ENCODE results near the gene SEMA6C.

The SEMA6C gene

DNA sequence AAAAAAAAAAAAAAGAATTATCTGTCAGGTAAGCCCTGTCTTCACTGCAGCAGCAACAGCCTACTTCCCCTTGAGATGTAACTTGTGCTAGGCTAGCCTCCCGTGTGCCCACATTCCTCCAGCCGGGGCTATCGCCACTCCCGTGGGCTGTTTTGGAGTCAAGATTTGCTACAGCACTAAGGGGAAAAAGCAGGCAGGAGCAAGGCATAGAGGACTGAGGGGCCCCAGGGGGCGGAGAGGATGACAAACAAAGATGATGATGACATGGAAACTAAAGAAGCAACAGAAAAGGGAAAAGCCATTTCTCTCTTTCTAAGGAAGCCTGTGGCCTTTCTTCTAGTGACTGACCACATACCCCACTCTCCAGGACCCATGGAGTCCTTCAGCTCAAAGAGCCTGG is 11.9 kb upstream of the SEMA6C start:
- peak; percentile 59 for DNase-seq (ENCODE audit: low read depth)

DNA sequence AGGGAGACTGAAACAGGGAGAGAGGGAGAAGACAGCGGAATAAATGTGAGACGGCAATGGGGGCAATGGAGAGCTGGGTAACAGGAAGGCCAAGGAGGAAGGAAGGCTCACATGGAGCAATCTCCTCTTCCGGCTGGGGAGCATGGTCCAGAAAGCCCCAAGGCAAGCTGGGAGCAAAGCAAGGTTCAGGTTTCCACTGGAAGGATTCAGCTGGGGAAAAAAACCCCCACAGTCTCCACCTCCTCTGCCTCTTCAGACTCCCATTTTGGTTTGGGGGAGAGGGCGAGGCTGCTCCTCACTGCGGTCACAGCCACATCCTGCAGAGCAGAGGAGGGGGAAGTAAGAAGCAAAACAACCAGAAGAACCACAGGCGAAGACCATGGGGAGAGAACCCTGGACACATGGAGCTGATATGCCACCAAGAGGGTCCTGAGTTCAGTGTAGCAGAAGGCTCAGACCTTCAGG is 10.7 kb upstream of the SEMA6C start:
- peak; percentile 60 for DNase-seq (ENCODE audit: low read depth)

DNA sequence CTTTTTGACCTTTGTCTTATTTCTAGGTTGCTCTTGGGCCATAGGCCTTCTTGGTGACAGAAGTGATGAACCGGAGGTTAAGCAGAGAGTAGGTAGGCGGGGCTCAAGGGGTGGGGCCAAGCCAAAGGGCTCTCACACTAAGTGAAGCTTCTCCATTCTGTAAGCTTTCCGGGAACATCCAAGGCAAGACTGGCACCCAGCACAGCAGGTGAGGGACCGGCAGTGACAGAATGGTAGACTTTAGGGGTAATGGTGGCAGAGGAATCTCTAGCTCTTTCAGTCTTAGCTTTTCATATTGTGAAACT is 10.0 kb upstream of the SEMA6C start, which contains the start of gene TNFAIP8L2:
TSS of gene TNFAIP8L2 (plus strand) at position 135 of the 305 bp plus-strand sequence. CDS start 2,049 bp downstream, outside the sequence.
- DNase-seq (ENCODE audit: low read depth) = peak; percentile 72

DNA sequence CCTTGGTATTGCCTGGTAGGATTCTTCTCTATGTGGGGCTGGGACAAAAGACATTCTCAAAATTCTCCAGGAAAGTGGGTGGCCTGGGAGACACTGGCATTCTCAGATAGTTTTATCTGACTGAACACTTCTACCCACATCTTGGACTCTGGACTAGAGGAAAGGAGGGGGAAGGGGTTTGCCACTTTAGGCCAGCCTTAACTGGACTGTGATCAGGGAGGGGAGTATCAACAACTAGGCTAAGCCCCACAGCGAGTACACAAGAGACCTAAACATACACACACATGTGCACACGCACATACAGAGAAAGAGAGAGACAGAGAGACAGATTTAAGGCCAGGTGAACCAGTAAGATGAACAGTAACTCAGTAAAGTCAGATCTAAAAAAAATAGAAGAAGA is 1.2 kb upstream of the SEMA6C start:
- no peak for DNase-seq (ENCODE audit: low read depth)

DNA sequence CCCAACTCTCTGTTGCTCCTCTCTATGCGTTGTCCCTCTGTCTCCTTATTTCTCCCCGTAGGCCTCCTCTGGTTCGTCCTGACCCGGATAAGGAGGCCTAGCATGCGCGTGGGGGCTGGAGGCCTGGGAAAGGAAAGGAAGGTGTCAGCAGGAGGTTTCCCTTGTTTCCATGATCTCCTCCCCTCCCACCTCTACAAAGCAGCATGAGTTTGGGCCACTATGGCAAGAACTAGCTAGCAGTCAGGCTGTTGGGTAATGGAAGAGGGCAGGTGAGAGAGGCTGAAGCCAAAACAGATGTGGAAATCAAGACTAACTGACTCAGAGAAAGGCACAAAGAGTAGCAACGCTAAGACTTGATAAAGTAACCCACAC is 687 bp upstream of the SEMA6C start:
- no peak for DNase-seq (ENCODE audit: low read depth)

DNA sequence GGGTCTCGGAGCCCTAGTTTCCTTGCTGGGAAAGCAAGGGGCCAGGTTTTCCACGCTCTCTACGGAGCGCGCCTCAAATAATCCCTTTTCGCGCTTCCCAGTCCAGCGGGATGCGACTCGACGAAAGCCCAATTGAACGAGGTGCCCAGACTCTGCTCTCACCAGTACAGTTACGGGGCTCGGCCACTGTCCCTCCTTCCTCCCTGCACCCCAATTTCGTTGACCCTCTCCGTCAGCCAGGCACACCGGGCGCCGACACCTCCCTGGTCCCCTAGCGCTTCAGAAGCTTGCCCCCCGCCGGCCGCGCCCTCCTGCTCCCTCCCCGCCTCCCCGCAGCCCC is 389 bp downstream of the SEMA6C start:
- no peak for DNase-seq (ENCODE audit: low read depth)

DNA sequence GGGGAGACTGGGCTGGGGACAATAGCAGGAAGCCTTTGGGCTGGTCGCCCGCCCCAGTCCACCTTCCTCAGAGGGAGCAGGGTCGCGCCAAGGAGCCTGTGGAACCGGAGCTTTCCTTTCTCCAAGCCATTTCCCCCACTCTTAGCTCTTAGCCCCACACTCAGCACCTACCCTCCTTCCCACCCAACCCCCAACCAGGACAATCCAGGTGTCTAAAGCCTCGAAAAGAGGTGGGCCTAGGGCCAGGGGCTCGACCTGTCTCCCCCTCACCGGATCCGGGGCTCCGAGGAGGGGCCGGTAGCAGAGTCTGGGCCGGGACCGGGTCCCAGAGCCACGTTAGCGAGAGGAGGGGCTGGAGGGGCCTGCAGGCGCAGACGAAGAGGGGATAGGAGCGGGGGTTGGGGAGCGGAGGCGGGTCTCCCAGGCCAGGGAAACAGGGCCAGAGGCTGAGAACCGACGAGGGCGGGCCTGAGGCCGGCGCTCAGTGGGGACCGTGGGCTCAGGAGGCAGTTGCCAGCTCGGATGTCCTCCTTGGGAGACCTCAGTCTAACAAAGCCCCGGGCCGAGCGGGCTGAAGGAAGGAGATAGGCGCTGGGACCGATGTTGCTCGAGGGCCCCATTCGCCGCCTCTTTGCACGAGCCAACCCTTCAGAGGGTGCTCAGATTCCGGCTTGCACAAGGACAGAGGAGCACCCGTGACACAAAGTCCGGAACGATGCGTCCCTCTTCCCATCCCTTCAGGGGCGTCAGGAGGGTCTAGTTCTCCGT is 943 bp downstream of the SEMA6C start:
- DNase-seq (ENCODE audit: low read depth) = no peak

DNA sequence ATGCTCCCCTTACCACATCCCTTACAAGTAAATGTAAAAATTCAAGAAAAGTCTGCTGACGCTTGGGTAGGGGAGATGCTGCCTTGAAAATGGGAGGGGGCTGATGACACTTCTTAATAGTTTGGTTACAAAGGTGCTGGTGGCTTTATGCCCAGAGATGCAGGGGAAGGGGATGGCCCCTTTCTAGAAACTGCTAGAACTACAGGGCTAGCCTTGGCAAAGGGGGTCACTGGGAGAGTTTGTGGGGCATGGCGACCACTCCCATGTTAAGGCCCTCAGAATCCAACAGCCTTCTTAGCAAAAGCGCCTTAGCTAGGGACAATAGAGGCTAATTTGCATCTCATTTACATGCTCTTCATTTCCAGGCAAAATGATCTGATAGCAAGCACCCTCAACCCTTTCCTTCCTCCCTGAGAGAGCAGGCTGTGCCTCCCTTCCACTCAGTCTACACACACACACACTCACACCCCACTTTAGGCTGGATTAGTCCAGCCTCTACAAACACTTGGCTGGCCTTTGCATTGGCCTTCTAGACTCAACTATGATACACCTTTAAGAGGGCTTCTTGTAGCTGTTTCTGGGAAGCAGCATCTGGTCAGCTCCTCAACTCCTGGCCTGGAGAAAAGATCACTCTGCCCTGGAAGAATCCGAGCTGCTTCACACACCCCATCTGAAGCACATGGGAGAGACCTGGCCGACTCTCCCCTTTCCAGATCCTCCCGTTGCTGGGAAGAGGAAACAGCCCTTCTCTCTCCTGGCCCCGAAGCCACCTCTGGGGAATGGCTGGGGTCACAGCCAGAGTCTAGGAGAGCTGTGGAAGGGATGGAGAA is 1.7 kb downstream of the SEMA6C start:
- no peak for DNase-seq (ENCODE audit: low read depth)

DNA sequence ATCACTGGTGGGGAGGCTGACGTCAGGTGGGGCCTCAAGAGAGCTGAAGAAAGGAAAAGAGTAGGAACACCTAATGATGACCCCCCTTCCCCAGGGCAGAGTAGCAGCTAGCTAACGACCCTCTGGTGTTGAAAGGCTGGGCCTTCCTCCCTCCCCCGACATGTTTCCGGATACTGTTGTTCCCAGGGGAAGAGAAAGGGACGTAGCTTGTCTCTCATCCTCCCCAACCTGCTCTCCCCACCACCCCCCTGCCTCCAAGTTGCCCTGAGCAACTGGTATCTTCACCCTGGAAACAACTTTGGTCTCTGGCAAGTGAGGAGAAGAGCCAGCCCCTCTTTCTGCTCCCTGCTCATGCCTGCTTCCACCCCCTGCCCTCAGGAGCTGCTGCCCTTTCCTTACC is 2.4 kb downstream of the SEMA6C start:
- no peak for DNase-seq (ENCODE audit: low read depth)

DNA sequence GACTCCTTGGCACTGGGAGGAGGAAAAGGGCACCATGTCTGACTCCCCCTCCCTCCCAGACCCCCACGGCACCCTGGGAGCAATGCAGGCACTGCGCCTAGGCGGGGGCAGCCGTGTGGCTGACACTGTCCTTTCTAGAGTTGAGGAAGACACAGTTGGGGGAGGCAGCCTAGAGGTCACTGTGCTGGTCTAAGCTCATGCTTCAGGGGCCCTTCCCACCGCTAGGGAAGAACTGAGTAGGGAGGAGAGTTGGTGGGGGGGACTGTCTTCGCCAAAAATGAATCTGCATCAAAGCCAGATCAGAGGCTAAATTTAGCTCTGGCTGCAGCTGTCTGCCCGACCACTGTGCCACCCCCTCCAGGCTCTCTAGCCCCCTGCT is 3.4 kb downstream of the SEMA6C start:
- DNase-seq (ENCODE audit: low read depth) = no peak

DNA sequence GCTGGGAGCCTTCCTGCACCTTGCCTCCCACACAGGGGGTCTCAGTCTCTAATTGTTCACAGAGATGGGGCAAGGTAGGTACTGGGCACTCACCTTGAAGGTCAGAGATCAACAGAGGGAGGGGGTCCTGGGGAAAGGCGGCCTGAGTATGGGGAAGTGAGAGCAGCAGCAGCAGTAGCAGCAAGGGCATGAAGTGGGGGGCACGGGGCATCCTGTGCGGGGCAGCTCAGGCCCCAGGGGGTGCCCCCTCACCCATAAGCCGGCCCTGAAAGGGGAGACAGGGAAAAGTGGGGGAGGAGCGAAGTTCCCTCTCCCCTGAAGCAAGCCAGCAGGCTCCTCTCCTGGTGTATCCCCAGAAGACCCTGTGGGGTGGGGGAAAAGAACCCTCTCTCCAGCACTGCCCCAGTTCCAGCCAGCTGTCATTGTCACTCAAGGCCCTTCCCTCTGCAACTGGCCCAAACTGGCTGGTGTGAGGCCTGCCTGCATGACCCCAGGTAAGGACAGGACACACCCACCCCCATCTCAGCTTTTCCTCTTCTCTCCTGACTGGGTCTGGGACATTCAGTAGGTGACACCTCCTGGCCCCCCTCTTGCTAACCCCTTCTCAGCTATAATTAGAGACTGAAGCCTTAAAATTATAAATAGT is 3.9 kb downstream of the SEMA6C start:
- no peak for DNase-seq (ENCODE audit: low read depth)

DNA sequence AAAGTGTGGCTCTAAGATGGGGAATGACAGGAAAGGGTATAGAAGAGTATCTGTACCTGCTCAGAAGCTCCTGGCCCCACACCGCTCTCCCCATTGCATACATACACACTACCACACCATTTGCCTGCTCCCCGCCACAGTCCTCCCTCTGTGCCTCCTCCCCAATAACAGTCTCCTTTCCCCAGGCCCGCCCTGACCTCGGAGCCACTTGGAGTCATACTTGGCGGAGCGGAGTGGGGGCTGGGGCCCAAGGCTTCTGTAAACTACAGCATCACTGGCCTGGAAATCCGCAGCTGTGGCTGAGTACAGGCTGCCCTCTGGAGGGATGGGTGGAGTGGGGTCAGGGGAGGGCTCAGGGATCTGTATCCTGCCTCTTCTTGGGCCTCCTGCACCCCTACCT is 8.6 kb downstream of the SEMA6C start:
- no peak for DNase-seq (ENCODE audit: low read depth)

DNA sequence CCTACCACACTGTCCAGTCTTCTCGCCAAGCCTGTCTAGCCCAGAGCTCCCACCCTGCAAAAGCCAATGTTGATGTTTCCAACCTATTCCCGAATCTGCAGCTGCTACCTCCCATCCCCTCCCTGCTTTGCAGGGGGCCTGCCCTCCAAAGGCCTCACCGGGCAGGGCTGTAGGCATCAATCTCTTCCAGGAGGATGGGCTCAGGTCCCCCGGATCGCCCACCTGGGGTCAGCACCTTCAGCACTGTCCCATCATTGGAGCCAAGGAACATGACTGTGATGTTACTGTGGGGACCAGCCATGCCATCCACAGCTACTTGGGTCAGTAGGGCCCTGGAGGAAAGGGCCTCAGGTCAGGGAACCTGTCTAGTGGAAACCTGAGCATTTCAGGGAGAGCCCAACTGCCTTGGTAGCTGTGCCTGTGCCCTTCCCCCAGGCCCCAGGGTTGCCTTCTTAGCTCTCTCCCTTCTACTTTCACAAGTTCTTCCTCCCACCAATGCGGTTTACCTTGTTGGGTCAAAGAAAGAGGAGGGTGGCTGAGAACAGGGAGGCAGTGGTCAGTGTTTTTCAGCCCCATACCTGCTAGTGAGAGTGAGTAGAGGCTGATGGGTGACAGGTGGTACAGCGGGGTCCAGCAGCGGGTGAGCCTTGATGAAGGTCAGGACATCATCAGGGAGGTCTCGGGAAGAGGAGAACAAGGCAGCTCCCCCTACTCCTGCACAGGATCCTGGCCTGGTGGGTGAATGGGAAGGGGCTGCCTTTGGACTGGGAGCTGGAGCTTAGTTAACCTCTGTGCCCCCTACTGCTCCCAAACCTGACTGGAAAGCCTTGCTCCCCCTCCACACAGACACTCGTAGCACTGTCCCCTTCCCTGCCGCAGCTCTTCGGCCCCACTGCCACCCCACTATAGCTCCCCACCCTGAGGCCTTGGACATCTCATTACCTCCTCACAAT is 10.7 kb downstream of the SEMA6C start:
- no peak for DNase-seq (ENCODE audit: low read depth)

DNA sequence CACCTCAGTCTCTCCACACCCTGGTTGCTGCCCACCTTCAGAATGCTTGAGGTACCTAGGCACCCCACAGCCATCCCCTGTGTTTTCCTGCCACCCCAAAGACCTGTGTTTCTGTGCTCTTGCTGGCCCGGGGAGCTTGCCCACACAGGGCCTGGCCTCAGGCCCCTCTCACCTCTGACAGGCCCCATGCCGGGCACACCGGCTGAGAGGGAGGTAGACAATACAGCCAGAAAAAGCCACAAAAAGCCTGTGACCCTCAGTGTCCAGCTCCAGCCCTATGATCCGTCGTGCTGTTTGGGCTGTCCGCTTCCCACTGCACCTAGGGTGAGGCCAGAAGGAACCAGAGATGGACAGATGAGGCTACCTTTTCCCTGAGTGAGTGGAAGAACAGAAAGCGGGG is 11.4 kb downstream of the SEMA6C start:
- no peak for DNase-seq (ENCODE audit: low read depth)

DNA sequence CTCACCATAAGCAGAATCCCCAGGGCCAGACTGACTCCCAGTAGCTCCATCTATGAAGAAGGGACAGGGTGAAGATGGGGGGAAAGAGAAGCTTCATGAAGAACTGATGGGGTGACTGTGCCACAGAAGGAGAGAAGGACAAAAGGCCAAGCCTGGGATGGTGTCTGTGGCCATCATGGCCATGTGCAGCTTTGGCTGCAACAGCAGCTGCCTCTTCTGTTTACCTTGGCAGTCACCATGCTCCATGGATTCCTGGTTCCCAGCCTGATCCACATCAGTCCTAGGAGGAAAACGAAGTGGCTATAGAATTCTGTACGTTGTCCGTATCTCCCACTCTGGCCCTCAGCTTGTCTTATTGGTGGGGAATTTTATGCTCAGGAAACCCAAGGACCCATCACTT is 12.0 kb downstream of the SEMA6C start:
- DNase-seq (ENCODE audit: low read depth) = no peak

DNA sequence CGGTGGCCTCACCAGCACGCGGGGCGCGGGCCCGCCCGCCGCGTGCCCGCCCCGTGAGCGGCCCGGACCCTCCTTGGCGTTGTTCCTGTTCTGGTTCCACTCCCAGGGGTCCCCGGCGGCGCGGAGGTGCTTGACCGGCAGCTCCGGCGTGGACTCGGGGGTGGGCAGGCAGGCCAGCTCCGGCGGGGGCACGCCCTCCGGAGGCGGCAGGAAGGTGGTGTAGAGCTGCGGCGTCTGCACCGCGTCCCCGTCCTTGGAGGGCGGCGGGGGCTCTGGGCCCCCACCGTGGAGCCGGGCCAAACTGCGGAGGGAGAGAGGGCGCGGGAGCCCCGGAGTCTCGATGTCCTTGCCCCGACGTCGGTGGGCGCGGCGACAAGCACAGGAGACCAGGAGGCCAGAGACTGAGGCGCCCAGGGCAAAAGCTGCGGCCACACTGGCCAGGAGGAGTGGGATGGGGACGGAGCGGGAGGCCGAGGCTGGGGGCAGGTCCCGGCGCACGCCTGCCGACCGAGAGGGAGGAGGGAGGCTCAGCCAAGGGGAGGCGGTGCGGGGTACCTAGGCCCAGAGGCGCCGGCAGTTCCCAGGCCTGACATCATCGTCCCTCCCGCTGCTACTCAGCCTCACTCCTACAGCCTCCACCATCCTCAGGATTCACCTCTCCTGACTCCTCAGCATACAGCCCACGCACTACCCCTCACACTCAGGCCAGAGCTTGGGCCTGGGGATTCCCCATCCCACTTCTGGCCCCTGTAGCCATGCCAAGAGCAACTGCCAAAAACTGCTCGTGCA is 13.2 kb downstream of the SEMA6C start:
- no peak for DNase-seq (ENCODE audit: low read depth)

DNA sequence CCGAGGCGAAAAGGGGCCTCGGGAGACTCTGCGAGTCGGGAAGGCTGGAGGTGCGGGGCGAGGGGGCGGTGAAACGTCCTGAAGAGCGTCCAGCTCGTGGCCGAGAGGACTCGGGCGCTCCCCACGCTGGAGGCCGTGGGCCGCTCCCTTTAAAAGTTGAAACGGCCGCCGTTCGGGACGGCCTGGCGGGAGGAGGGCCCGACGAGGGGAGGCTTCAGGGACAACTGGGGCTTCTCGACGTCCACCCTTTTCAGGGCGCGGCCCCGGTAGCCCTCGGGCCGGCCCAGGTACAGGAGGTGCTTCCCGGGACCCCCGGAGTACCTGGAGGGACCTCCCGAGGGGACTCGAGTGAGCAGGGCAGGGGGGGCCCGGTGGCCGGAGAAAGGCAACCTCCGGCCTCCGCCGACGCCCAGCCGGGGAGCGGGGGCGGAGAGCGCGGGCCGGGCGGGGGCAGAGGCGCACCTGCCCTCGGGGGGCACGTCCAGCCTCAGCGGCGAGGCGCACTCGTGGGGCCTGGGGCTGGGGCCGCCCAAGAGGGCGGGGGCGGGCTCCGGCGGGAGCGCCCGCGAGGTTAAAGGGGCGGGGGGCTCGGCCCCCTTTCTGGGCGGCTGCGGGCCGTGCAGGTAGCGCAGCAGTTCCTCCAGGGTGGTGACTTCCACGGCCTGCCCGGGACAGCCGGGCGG is 14.0 kb downstream of the SEMA6C start:
- DNase-seq (ENCODE audit: low read depth) = no peak

DNA sequence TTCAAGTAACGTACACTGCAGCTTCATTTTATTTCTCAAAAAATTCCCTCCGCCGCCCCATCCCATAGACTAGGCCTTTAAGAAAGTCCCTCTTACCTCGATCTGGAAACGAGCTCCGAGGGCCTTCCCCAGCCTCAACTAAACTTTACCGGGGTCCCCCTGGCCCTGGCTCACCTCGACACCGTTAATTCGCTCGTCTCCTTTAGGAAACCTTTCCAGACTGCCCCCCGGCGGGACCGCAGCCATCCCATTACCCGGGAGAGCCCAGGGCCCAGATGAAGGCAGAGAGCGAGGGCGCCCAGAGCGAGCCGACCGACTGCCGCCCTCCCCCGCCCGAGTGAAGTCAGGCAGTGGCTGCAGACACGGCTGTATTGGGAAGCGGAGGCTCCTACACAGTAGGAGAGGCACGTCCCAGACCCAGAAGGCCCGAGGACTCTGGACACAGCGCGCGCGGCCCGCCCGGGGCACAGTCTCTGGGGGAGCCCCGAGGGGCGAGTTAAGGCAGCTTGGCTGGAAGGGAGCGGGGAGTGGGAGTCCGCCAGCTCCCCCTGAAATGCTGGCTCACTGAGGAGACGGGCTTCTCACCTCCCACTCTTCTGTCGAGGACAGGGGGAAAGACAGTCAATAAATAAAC is 14.6 kb downstream of the SEMA6C start:
- no peak for DNase-seq (ENCODE audit: low read depth)

DNA sequence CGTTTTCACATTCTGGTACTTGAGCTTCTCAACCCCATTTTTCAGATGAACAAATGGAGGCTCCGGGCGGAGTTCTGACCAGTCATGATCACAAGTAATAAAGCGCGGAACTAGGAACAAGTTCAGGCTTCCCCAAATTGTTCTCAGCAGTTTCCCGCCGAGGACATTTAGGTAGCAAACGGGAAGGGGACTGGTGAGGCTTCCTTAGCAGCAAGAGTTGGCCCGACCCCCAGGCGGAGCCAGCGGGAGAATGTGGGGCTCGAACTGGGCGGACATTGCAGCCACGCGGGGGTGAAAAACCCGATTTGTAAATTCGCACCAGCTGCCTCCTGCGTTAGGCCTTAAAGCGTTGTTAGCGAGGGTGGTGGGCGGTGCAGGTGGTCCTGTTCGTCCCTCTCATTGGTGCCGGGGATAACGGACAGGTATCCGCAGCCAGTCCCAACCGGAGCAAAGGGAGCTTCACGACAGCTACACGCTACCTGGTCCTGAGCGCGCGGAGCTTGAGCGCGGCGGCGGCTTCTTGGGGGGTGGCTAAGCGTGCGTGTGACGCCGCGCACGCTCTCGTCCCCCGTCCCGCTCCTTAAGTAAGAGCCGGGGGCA is 15.3 kb downstream of the SEMA6C start:
- DNase-seq (ENCODE audit: low read depth) = peak; percentile 80

DNA sequence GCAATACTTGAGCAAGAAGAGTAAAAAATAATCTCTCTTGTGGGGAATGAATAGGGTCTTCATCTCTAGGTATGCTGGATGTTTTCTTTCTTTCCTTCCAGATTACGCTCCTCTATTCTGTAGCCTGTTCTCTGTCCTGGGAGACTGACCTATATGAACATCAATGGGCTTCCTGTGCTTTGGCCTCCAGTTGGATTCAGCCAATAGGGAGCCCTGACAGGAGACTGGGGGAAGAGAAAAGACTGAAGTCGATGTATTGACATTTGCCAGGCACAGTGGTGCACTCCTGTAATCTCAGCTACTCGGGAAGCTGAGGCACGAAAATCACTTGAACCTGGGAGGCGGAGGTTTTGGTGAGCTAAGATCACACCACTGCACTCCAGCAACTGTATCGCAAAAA is 17.6 kb downstream of the SEMA6C start:
- DNase-seq (ENCODE audit: low read depth) = no peak

Data from activated T-cell treated with anti-CD3 and anti-CD28 coated beads for 48 hours (primary cell).